Epidermal melanocyte (primary cell): ENCODE data around the gene BCAS3.
"Not testable (repeated sequence)": the region's sequence is repeated elsewhere in the genome, so short reads cannot be mapped to it uniquely, and the experiment has no call there.

ENCODE experiments used
- DNase-seq: peaks from one replicate; pipeline ENCODE4 v3.0.0; 2011; ENCODE audit warnings: low spot score; ENCODE audit not compliant: insufficient read length

The BCAS3 gene

GRCh38 chr17:60790205-60790604 lies 112.6 kb downstream of the BCAS3 start:
- DNase-seq, result no peak

GRCh38 chr17:60792250-60792898 lies 114.7 kb downstream of the BCAS3 start:
- no peak for DNase-seq

GRCh38 chr17:60798576-60798975 lies 120.9 kb downstream of the BCAS3 start:
- DNase-seq, result no peak

DNA sequence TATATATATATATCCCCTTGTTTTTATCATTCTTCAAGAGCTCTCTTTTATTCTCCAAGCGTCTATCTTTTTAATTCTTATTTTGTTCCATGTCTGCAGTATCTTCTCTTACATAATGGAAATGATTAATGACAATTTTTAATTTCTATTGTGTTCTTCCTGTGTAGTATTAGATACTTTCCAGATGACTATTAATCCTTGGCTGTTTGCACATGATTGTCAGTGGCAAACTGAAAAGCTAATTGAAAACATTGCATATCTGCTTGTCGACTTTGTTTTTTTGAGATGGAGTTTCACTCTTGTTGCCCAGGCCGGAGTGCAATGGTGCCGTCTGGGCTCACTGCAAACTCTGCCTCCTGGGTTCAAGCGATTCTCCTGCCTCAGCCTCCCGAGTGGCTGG lies 124.7 kb downstream of the BCAS3 start:
- no peak for DNase-seq

DNA sequence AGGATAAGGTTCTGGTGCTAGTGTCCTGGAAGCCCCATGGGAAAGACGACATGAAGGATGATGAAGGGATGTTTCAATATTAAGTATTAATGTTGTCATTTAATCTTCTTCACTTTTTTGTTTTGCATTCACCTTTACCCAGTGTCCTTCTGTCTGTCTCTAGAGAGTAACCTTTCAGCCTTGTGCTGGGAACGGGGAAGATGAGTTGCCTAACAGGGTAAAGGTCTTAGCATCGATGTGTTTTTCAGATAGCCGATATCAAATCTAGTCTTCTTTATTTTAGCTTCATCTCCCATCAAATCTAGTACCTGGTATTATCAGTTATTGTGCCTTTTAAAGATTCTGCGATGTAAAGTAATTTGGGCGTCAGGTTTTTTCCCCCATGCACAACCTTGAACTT lies 125.4 kb downstream of the BCAS3 start:
- DNase-seq, result no peak

- DNase-seq, result no peak
Observed at GRCh38 chr17:60804831-60805230, 127.2 kb downstream of the BCAS3 start.

- DNase-seq, result no peak
Observed at GRCh38 chr17:60809421-60809820, 131.8 kb downstream of the BCAS3 start.

DNA sequence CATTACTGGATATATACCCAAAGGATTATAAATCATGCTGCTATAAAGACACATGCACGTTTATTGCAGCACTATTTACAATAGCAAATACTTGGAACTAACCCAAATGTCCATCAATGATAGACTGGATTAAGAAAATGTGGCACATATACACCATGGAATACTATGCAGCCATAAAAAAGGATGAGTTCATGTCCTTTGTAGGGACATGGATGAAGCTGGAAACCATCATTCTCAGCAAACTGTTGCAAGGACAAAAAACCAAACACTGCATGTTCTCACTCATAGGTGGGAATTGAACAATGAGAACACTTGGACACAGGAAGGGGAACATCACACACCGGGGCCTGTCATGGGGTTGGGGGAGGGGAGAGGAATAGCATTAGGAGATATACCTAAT lies 137.3 kb downstream of the BCAS3 start:
- DNase-seq, result not testable (repeated sequence)

GRCh38 chr17:60817192-60817591 lies 139.5 kb downstream of the BCAS3 start:
- no peak for DNase-seq

GRCh38 chr17:60819447-60820130 lies 141.9 kb downstream of the BCAS3 start:
- no peak for DNase-seq

GRCh38 chr17:60823515-60823914 lies 145.9 kb downstream of the BCAS3 start:
- no peak for DNase-seq

GRCh38 chr17:60825351-60825750 lies 147.7 kb downstream of the BCAS3 start:
- DNase-seq, result no peak

DNA sequence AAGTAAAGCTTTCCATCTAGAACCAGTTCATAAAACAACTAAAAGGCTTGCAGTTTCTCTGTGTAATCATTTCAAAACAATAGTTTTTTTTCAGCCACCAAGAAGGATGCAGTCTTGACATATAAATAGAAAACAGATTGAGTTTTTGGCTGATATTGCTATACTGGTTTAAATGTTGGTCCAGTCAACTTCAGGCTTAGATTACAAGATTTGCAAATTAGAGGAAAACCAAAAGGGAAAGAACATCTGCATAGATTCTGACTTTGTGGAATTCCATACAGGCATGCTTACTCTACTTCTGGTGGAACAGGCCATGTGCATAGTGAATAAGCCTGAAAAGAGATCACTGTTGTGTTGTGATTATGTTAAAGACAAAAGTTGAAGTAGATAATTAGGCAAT lies 150.3 kb downstream of the BCAS3 start:
- no peak for DNase-seq

GRCh38 chr17:60832151-60832585 lies 154.5 kb downstream of the BCAS3 start:
- no peak for DNase-seq

- DNase-seq, result no peak
Observed at GRCh38 chr17:60832631-60833030, 155.0 kb downstream of the BCAS3 start.

DNA sequence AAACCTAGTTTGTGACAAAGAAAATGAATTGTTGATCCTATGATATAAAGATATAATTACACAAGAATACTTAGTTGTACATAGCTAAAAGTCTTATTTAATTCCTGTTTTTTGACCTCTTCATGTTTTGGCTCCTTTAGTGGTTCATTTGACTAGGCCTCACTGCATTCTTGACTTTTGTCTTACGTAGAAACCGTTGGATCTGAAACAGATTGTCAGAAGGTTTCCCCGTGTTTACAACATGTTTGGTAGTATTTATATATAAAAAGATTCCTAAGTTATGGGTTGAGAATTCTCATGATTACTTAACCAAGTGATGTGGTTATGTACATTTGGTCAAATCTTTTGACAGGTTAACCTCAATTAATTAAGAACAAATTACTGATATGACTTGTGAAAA lies 162.8 kb downstream of the BCAS3 start:
- no peak for DNase-seq

DNA sequence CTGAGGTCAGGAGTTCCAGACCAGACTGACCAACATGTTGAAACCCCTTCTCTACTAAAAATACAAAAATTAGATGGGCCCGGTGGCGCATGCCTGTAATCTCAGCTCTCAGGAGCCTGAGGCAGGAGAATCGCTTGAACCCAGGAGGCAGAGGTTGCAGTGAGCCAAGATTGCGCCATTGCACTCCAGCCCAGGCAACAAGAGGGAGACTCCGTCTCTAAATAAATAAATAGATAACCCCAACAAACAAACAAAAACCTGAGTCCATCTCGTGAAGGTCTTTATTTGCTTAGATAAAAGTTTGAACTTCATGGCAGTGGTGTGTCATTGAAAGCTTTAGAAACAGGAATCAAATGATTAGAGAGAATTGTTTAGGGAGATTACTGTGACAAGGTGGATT lies 167.4 kb downstream of the BCAS3 start:
- DNase-seq, result no peak

GRCh38 chr17:60846175-60846574 lies 168.5 kb downstream of the BCAS3 start:
- DNase-seq, result no peak

DNA sequence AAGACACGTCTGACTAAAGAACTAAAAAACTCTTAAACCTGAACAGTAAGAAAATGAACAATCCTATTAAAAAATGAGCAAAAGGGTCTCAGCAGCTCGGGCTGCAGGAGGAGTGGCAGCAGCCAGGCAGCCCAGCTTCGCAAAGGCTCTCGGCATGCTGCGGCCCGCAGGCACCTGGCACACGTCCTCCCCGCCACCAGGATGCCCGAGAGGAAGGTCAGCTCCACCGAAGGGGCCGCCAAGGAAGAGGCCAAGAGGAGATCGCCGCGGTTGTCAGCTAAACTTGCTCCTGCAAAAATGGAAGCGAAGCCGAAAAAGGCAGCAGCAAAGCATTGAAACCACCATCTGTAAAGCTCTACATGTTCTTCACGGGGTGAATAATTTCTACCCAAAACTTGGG lies 173.5 kb downstream of the BCAS3 start:
- DNase-seq, result no peak

DNA sequence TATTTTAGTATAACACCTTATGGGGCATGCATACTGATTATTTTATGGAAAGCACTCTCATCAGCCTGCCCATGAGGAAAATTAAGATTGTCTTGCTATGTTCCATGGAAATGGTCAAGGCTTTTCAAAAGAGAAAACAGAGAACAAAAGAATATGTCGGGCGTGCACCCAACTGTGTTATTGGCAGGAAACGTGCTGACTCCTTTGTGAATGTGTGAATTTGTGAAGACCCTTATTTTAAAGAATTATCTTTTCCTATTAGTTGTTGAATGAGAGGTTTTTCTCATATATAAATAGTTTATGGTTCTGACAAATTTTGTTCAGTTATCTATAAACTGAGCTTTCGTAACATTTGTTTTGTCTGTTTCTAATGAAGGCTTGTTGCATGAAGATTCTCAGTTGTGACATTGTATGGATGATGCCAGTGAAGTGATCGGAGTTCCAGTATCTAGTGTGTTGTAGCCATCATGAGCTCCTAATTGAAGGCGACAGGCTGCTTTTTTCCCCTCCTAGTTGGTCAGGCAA lies 180.0 kb downstream of the BCAS3 start:
- DNase-seq, result no peak

- DNase-seq, result no peak
Observed at GRCh38 chr17:60862482-60862881, 184.8 kb downstream of the BCAS3 start.

GRCh38 chr17:60863892-60864707 lies 186.4 kb downstream of the BCAS3 start:
- DNase-seq, result no peak
